ENCODE measurements around the gene ZNF444.
"Not testable (repeated sequence)": the region's sequence is repeated elsewhere in the genome, so short reads cannot be mapped to it uniquely, and the experiment has no call there.

The ZNF444 gene

DNA sequence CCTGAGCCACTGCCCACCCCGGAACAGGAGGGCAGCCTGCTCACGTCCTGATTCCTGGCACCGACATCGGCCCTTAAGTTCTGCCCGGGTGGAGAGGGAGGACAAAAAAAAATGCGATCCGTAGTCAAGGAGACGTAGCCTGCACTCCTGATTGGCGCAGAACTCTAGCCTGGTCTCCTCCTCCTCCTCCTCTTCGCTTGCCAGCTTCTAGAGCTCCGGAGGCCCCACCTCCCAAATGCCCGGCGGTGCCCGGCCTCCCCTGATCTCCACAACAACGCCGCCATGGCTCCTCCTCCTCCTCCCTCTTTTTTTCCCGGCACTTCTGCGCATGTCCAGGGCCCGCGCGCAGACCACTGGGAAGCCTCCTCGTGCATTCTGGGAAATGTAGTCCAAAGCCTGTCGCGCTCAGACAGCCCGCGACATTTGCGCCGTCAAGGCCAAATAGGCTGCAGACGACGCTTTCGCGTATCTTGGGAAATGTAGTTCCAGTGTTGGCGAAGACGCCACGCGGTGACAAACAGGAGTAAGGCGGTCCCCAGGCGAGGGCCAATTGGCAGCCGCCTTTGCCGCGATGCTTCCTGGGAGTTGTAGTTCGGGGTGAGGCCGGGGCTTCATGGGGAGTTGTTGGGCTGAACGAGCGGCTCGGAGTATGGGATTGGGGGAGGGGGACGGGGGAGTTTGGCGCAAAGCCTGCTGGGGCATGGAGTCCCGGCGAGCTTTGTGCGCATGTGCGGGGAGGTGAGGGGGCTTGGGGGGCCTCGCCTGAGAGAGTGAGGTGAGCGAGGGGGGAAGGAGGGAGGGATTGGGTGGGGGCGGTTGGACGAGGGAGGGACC, at the start of gene ZNF444:
ZNF444 (plus strand) TSS at position 705 of the 834 bp plus-strand sequence. CDS start 5,625 bp downstream, outside the sequence.
- DNase-seq = peak; percentile 98 to 99

- no peak for DNase-seq
Measured at GRCh38 chr19:56091751-56092546, 49.1 kb upstream of the ZNF444 start.

- DNase-seq = no peak
Measured at GRCh38 chr19:56092685-56093631, 48.1 kb upstream of the ZNF444 start.

- no peak for DNase-seq
Measured at GRCh38 chr19:56094449-56094848, 46.6 kb upstream of the ZNF444 start.

DNA sequence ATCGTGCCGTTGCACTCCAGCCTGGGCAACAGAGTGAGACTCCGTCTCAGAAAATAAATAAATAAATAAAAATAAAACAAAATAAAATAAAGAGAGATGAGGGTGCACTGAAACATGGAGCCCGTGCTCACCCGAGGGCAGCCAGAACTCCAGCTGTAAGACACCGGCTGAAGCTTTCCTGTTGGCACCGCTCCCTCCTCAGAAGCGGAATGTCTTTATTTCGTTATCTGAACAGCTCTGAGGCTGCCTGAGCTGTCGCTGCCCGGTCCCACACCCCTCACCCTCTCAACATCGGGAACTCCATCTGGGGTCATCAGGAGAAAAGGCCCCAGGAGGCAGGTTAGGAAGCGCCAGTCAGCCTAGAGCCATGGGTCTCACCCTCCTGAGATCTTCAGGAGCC, 44.4 kb upstream of the ZNF444 start:
- DNase-seq = no peak

GRCh38 chr19:56097306-56097705, 43.8 kb upstream of the ZNF444 start:
- no peak for DNase-seq

GRCh38 chr19:56097776-56098175, 43.3 kb upstream of the ZNF444 start:
- DNase-seq = no peak

- DNase-seq = not testable (repeated sequence)
Measured at GRCh38 chr19:56098237-56098636, 42.9 kb upstream of the ZNF444 start.

GRCh38 chr19:56098731-56099568, 42.1 kb upstream of the ZNF444 start:
- no peak for DNase-seq

DNA sequence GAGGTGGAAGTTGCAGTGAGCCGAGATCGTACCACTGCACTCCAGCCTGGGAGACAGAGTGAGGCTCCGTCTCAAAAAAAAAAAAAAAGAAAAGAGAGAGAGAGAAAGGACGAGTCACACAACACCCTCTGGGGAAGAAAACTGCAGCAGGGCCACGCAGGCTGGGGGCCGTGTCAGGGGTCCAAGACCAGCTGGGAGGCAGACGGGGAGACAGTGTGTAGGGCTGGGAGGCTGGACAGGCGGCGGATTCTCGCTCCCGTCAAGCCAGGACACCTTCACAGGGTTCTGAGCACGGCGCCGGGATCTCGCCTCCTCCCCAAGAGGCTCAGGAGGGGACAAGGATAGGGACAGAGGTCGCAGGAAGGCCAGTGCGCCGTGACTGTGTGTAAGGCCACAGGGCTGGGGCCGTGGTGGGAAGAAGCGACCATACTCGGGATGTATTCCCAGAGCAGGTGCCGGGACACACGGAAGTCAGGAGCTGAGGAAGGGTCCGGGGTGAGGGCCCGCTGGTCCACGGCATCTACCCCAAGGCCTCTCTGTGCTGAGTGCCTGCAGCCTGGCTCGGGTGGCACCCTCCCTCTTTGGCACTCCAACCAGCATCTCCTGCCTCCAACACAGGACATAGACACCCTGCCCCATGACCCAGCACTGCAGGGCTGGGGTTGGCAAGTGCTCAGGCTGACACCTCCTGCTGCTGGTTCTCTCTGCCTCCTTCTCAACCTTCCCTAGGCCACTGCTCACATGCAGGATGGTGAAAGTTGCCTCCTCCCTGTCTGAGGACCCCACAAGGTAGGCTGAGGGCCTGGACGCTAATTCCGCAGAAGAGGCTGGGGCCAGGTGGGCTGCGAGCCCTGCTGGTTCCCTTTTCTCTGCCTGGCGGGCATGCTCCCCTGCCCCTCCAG, 41.2 kb upstream of the ZNF444 start:
- no peak for DNase-seq

DNA sequence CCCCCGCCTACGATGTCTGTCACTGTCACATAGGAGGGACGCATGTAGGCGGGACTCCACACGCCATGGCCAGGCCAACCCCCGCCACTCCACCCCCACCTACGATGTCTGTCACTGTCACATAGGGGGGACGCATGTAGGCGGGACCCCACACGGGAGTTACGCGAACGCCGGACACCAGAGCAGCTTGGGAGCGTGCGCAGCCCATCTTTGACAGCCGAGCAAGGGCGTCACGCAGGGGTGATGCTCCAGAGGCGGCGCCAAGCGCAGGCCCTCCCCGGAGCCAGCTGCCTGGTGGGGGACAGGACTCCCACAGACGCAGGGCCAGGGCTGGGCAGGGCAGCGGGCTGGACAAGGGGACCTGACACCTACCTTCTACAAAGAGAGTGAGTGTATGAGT, 40.0 kb upstream of the ZNF444 start:
- DNase-seq = no peak

DNA sequence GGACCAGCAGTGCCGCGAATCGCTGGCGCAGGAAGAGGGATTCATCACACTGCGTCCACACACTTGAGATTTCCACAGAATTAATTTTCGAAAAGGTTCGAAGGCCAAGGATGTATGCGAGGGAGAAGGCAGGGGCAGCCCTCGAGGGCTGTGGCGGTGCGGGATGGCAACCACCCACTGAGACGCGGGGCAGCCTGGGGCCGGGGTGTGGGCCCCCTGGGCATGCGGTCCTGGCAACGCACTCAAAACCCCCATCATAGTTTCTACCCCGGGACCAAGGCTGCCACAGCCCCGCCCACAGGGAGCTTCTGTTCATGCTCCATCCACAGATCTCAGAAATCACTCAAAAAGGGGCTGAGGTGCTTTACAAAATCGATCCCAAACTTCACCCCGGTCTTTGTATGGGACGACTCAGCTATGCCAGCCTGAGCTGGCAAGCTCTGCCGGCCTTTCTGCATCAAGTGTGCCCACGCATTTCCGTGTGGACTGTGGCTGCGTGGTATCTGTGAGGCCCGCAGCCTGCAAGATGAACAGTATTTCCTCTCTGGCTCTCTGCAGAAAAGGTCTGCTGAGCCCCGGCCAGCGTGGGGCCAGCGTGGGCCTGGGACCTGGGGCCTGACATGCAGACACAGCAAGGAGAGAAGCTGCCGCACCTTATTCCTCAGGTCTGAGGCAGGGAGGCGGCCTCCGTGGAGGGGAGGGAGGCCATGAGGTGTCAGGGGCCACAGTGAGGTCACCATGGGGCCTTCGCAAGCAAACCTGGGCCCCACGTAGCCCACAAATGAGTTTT, 39.1 kb upstream of the ZNF444 start:
- peak in 1 of 2 donors; percentile 41 for DNase-seq

DNA sequence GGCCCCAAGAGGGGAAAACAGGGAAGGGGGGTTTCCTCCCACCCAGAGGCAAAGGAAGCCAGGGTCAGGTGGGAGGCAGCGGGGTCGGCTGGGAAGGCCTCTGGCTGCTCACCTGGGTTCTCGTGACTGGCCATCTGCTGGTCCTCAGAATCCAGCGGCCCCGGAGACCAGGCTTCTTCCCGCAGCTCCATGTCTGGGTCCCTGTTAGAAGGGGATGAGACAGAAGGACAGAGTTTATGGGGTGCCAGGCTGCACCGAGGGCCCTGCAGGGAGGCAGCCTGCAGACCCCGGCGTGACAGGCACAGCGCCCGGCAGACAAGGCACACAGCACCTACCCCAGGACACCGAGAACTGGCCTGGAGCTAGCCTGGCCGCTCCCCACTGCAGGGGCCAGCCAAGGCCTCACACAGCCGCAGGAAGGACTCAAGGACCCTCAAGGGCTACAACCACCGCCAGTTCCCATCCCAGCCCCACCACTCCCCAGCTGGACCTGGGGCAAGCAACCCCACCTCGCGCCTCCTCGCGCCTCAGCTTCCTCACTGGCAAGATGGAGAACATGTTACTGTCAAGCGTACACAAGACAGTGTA, 38.0 kb upstream of the ZNF444 start:
- no peak for DNase-seq

- DNase-seq = no peak
Measured at GRCh38 chr19:56104423-56104822, 36.7 kb upstream of the ZNF444 start.

- peak; percentile 65 to 68 for DNase-seq
Measured at GRCh38 chr19:56105090-56105701, 35.9 kb upstream of the ZNF444 start.

- not testable (repeated sequence) for DNase-seq
Measured at GRCh38 chr19:56105831-56106396, 35.2 kb upstream of the ZNF444 start.

- DNase-seq = no peak
Measured at GRCh38 chr19:56106397-56106849, 34.7 kb upstream of the ZNF444 start.

DNA sequence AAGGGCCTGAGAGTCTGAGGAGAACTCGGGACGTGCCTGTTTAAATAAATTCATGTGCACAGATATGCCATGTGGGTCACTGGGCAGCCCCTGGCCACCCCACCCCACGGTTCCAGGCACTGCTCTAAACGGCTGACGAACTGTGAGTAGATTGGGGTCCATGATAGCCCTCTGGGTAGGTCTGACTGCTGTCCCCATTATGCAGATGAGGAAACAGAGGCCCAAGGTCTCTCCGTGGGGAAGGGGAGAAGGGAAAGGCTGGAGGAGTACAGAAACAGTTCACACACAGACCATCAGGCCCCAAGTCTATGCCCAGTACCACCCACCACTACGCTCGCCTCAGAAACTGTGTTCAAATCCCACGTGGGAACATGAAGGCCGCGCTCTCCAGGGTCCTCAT, 34.1 kb upstream of the ZNF444 start:
- DNase-seq = no peak

Measured in inflammatory macrophage treated with lipopolysaccharide for 1 hour (primary cell).